GM12891 (cell line): ENCODE data around the gene PRSS16.

ENCODE experiments used
- PAX5 ChIP-seq: IDR thresholded peaks from 2 replicates; pipeline ENCODE4 v1.6.1; 2011; ENCODE audit warnings: low read length, moderate library complexity, mild to moderate bottlenecking; ENCODE audit not compliant: insufficient read depth, severe bottlenecking
- POLR2A ChIP-seq: IDR thresholded peaks from 2 replicates; pipeline ENCODE4 v1.6.1; 2011; ENCODE audit warnings: low read depth, low read length, control low read depth
- POLR2AphosphoS5 ChIP-seq: IDR thresholded peaks from 2 replicates; pipeline ENCODE4 v1.6.1; 2011; ENCODE audit warnings: low read depth, low read length, control low read depth
- SPI1 ChIP-seq: IDR thresholded peaks from 2 replicates; pipeline ENCODE4 v1.6.1; 2011; ENCODE audit warnings: low read depth, low read length, control low read depth
- TAF1 ChIP-seq: IDR thresholded peaks from 2 replicates; pipeline ENCODE4 v1.6.1; 2011; ENCODE audit warnings: low read depth, low read length, control low read depth

- TF ChIP-seq TAF1 (no peak), POLR2A (no peak), POLR2AphosphoS5 (no peak), PAX5 (no peak), SPI1 (no peak)
Observed at GRCh38 chr6:27280064-27280539, 32.6 kb downstream of the PRSS16 start.
